GM23338 (cell line): ENCODE measurements around the gene FAM8A1. TPM values are rescaled to one million over a fixed set of nuclear protein-coding genes. Genes with fewer than 3 reads are reported as not detected.

ENCODE experiments used
- ATAC-seq: fragments of 200-7000 bp; cut with Tn5 transposase; 3 replicates; pipeline ENCODE4 v1.9.1; 2020
- DNase-seq: peaks from one replicate; pipeline ENCODE4 v3.0.0-alpha.2; 2015; ENCODE audit warnings: low spot score
- H2AFZ ChIP-seq: fragments of 200-600 bp; sonication (generic); 2 replicates; pipeline ENCODE4 v1.8.0; 2016; ENCODE audit warnings: antibody characterized with exemption, mild to moderate bottlenecking, moderate library complexity
- H3F3A ChIP-seq: fragments of 200-600 bp; sonication (generic); replicated peaks from 2 replicates; pipeline ENCODE4 v1.8.0; 2017; ENCODE audit warnings: antibody characterized with exemption, mixed run types, low read depth
- H3K27ac ChIP-seq: fragments of 200-600 bp; sonication (generic); 2 replicates; pipeline ENCODE4 v1.6.1; 2016; ENCODE audit warnings: low read depth
- H3K27me3 ChIP-seq: fragments of 200-600 bp; sonication (generic); 2 replicates; pipeline ENCODE4 v1.8.0; 2016; ENCODE audit warnings: mild to moderate bottlenecking, mixed run types, moderate library complexity; ENCODE audit not compliant: insufficient read depth
- H3K36me3 ChIP-seq: fragments of 200-600 bp; sonication (generic); 2 replicates; pipeline ENCODE4 v1.8.0; 2016; ENCODE audit warnings: mild to moderate bottlenecking; ENCODE audit not compliant: insufficient read depth
- H3K4me1 ChIP-seq: fragments of 200-600 bp; sonication (generic); 2 replicates; pipeline ENCODE4 v1.8.0; 2016; ENCODE audit warnings: mild to moderate bottlenecking, moderate library complexity; ENCODE audit not compliant: insufficient read depth
- H3K4me2 ChIP-seq: fragments of 200-600 bp; sonication (generic); 2 replicates; pipeline ENCODE4 v1.7.1; 2017; ENCODE audit warnings: mixed run types
- H3K4me3 ChIP-seq: fragments of 200-600 bp; sonication (generic); 2 replicates; pipeline ENCODE4 v1.6.1; 2016; ENCODE audit warnings: mixed run types
- H3K79me2 ChIP-seq: fragments of 200-600 bp; sonication (generic); replicated peaks from 2 replicates; pipeline ENCODE4 v1.8.0; 2017; ENCODE audit warnings: mild to moderate bottlenecking; ENCODE audit not compliant: insufficient read depth
- H3K9me2 ChIP-seq: fragments of 200-600 bp; sonication (generic); 2 replicates; pipeline ENCODE4 v1.8.0; 2017; ENCODE audit not compliant: insufficient read depth
- H4K20me1 ChIP-seq: fragments of 200-600 bp; sonication (generic); replicated peaks from 2 replicates; pipeline ENCODE4 v1.8.0; 2017; ENCODE audit warnings: mild to moderate bottlenecking; ENCODE audit not compliant: insufficient read depth
- H3K27ac Mint-ChIP-seq: 2 replicates; pipeline ENCODE4 v1.8.0; 2020; ENCODE audit warnings: inconsistent platforms, mild to moderate bottlenecking, moderate library complexity, mixed read lengths
- H3K27me3 Mint-ChIP-seq: 3 replicates; pipeline ENCODE4 v1.8.0; 2022; ENCODE audit warnings: low read depth, mild to moderate bottlenecking, moderate library complexity, mixed read lengths, inconsistent platforms; ENCODE audit not compliant: insufficient read depth, poor library complexity
- H3K36me3 Mint-ChIP-seq: 3 replicates; pipeline ENCODE4 v1.8.0; 2021; ENCODE audit warnings: low read depth, mild to moderate bottlenecking, inconsistent platforms, moderate library complexity, mixed read lengths
- H3K4me1 Mint-ChIP-seq: 3 replicates; pipeline ENCODE4 v1.8.0; 2020; ENCODE audit warnings: mild to moderate bottlenecking, inconsistent platforms, mixed read lengths
- H3K4me3 Mint-ChIP-seq: 3 replicates; pipeline ENCODE4 v1.8.0; 2021; ENCODE audit warnings: moderate library complexity, mild to moderate bottlenecking, inconsistent platforms, mixed read lengths
- H3K9me3 Mint-ChIP-seq: 3 replicates; pipeline ENCODE4 v1.8.0; 2020; ENCODE audit warnings: moderate library complexity, mild to moderate bottlenecking, inconsistent platforms, mixed read lengths
- CREB1 ChIP-seq: fragments of 250-450 bp; sonication (Bioruptor Pico); IDR thresholded peaks from 2 replicates; pipeline ENCODE4 v1.5.0; 2020; ENCODE audit warnings: low read depth, mild to moderate bottlenecking, moderate library complexity
- EZH2 ChIP-seq: fragments of 200-600 bp; sonication (generic); IDR thresholded peaks from one replicate; pipeline ENCODE4 v1.8.0; 2017; ENCODE audit warnings: antibody characterized with exemption, mild to moderate bottlenecking, low read depth; ENCODE audit not compliant: unreplicated experiment
- NANOG ChIP-seq: IDR thresholded peaks from 2 replicates; pipeline ENCODE4 v1.6.1; 2016; ENCODE audit warnings: antibody characterized with exemption, borderline replicate concordance
- STAT1 ChIP-seq: IDR thresholded peaks from one replicate; pipeline ENCODE4 v1.6.1; 2016; ENCODE audit warnings: antibody characterized with exemption; ENCODE audit not compliant: unreplicated experiment
- ZNF331 ChIP-seq: fragments of 250-450 bp; sonication (Bioruptor Pico); IDR thresholded peaks from 2 replicates; pipeline ENCODE4 v1.5.0; 2020; ENCODE audit warnings: low read depth, mild to moderate bottlenecking, moderate library complexity
- polyA plus RNA-seq: library from polyadenylated mRNA; unstranded; fragments of >200 nt; fragmentation: Nextera tagmentation; extraction: Ambion mirVana; gene quantifications from 2 replicates; pipeline ENCODE4 v1.2.1, GENCODE V29; 2016
- total RNA-seq: library from RNA; depleted of rRNA; stranded (reverse); fragments of >200 nt; shearing (Covaris generic); gene quantifications from 2 replicates; pipeline ENCODE4 v1.2.3, GENCODE V29; 2014
- TF ChIP-seq, protein P1 (sequence below): IDR thresholded peaks from 2 replicates; pipeline ENCODE4 v1.6.1; 2016; ENCODE audit warnings: antibody characterized with exemption
- TF ChIP-seq, protein P2 (sequence below): IDR thresholded peaks from one replicate; pipeline ENCODE4 v1.6.1; 2018; ENCODE audit warnings: antibody characterized with exemption; ENCODE audit not compliant: unreplicated experiment
- TF ChIP-seq, protein P3 (sequence below): fragments of 250-450 bp; sonication (Bioruptor Pico); IDR thresholded peaks from 2 replicates; pipeline ENCODE4 v1.5.0; 2020; ENCODE audit warnings: mild to moderate bottlenecking, moderate library complexity

The FAM8A1 gene
- total and polyA plus RNA-seq, 2 experiments from 2014 or later, result 4.0 to 15.6 TPM

DNA sequence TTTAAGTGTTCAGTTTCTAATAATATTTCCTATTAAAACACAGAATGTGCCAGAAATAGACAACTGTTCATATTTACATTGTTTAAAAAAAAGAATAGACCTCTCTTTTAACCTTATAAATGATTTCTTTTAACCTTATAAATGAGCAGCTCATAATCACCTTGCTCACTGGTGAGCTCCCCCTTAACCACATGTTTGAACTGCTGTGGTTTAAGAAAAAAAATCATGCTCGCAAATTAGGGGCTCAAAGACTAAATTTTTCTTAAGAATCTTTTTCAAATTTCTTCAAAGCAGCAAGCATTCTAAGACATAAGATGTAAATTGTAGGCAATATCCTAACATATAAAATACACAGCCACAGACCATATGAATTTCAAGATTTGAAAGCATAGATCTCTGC lies 32.8 kb downstream of the FAM8A1 start:
- H3K9me2 ChIP-seq, result no peaks in the 10 kb centered on the region
- no peak overlapping the region for H2AFZ ChIP-seq
- peaks cover 76% of the 10 kb centered on the region for H3K79me2 ChIP-seq
- no peak for TF ChIP-seq ZNF331 (CRISPR knock-in tag)
- TF ChIP-seq, protein P1, sequence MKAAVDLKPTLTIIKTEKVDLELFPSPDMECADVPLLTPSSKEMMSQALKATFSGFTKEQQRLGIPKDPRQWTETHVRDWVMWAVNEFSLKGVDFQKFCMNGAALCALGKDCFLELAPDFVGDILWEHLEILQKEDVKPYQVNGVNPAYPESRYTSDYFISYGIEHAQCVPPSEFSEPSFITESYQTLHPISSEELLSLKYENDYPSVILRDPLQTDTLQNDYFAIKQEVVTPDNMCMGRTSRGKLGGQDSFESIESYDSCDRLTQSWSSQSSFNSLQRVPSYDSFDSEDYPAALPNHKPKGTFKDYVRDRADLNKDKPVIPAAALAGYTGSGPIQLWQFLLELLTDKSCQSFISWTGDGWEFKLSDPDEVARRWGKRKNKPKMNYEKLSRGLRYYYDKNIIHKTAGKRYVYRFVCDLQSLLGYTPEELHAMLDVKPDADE, result no peak
- Mint-ChIP-seq H3K9me3 (no peaks in the 10 kb centered on the region), H3K27me3 (peaks cover 3% of the 10 kb centered on the region), H3K27ac (no peak overlapping the region), H3K36me3 (peaks cover 86% of the 10 kb centered on the region), H3K4me1 (no peaks in the 10 kb centered on the region; the same call in 2 of the 3 replicates), H3K4me3 (no peak overlapping the region)
- ATAC-seq (no peak), DNase-seq (no peak)
- peaks cover 28% of the 10 kb centered on the region for H4K20me1 ChIP-seq
- H3K36me3 ChIP-seq, result peaks cover 65% of the 10 kb centered on the region
- no peaks in the 10 kb centered on the region for H3K4me1 ChIP-seq
- H3F3A ChIP-seq, result no peaks in the 10 kb centered on the region; the same call in 1 of the 2 replicates
- H3K4me2 ChIP-seq, result no peak overlapping the region
- H3K4me3 ChIP-seq, result no peak overlapping the region
- H3K27me3 ChIP-seq, result no peaks in the 10 kb centered on the region
- H3K27ac ChIP-seq, result peak overlapping the region; percentile 33; the same call in 1 of the 2 replicates

DNA sequence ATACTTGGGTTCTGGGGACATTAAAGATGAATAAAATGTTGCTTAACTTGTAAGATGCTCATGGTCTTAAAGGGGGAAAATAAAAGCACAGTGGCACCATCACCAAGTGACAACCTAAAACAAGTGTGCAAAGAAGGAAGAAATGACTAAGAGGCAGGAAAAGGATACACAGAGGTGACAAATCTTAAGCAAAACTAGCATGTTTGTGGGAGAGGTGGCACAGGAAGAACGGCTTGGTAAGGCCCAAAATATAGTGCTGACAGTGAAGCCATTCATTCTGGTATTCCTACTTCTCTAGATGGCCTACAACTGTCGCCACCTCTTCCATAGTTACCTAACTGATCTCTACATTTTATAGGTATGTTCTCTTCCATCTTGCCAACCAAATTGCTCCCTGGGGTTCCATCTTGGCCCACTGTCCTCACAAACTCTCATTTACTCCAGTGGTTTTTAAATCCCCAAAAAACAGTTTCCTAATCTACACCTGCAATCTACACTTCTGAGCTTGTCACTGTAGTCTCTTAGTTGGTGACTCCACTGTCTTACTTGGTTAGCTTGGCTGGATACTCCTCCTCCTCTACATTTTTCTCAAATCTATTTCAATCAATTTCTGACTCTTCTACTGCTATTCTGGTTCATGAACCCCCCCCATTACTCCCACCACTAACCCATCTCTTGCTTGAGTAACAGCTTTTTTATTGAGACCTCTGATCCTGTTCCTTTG lies 33.5 kb downstream of the FAM8A1 start:
- Histone ChIP-seq H3K4me1 (no peaks in the 10 kb centered on the region), H3F3A (no peaks in the 10 kb centered on the region; the same call in 1 of the 2 replicates), H3K9me2 (no peaks in the 10 kb centered on the region), H3K79me2 (peaks cover 71% of the 10 kb centered on the region), H4K20me1 (peaks cover 28% of the 10 kb centered on the region), H3K4me2 (no peak overlapping the region), H3K4me3 (no peak overlapping the region), H3K36me3 (peaks cover 70% of the 10 kb centered on the region), H3K27ac (peak overlapping the region; percentile 33; the same call in 1 of the 2 replicates), H3K27me3 (no peaks in the 10 kb centered on the region), H2AFZ (no peak overlapping the region)
- Mint-ChIP-seq H3K36me3 (peaks cover 87% of the 10 kb centered on the region), H3K27ac (0 out of 2 replicates have a peak overlapping the region, but pooled peaks have one; percentile 9), H3K4me3 (no peak overlapping the region), H3K4me1 (no peaks in the 10 kb centered on the region; the same call in 2 of the 3 replicates), H3K27me3 (peaks cover 3% of the 10 kb centered on the region), H3K9me3 (no peaks in the 10 kb centered on the region)
- DNase-seq (no peak), ATAC-seq (no peak)
- TF ChIP-seq CREB1 (CRISPR knock-in tag) (no peak), NANOG (no peak), STAT1 (no peak), ZNF331 (CRISPR knock-in tag) (no peak), EZH2 (no peak)
- TF ChIP-seq, protein P2, sequence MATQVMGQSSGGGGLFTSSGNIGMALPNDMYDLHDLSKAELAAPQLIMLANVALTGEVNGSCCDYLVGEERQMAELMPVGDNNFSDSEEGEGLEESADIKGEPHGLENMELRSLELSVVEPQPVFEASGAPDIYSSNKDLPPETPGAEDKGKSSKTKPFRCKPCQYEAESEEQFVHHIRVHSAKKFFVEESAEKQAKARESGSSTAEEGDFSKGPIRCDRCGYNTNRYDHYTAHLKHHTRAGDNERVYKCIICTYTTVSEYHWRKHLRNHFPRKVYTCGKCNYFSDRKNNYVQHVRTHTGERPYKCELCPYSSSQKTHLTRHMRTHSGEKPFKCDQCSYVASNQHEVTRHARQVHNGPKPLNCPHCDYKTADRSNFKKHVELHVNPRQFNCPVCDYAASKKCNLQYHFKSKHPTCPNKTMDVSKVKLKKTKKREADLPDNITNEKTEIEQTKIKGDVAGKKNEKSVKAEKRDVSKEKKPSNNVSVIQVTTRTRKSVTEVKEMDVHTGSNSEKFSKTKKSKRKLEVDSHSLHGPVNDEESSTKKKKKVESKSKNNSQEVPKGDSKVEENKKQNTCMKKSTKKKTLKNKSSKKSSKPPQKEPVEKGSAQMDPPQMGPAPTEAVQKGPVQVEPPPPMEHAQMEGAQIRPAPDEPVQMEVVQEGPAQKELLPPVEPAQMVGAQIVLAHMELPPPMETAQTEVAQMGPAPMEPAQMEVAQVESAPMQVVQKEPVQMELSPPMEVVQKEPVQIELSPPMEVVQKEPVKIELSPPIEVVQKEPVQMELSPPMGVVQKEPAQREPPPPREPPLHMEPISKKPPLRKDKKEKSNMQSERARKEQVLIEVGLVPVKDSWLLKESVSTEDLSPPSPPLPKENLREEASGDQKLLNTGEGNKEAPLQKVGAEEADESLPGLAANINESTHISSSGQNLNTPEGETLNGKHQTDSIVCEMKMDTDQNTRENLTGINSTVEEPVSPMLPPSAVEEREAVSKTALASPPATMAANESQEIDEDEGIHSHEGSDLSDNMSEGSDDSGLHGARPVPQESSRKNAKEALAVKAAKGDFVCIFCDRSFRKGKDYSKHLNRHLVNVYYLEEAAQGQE, result no peak
- TF ChIP-seq, protein P1, result no peak
- TF ChIP-seq, protein P3, sequence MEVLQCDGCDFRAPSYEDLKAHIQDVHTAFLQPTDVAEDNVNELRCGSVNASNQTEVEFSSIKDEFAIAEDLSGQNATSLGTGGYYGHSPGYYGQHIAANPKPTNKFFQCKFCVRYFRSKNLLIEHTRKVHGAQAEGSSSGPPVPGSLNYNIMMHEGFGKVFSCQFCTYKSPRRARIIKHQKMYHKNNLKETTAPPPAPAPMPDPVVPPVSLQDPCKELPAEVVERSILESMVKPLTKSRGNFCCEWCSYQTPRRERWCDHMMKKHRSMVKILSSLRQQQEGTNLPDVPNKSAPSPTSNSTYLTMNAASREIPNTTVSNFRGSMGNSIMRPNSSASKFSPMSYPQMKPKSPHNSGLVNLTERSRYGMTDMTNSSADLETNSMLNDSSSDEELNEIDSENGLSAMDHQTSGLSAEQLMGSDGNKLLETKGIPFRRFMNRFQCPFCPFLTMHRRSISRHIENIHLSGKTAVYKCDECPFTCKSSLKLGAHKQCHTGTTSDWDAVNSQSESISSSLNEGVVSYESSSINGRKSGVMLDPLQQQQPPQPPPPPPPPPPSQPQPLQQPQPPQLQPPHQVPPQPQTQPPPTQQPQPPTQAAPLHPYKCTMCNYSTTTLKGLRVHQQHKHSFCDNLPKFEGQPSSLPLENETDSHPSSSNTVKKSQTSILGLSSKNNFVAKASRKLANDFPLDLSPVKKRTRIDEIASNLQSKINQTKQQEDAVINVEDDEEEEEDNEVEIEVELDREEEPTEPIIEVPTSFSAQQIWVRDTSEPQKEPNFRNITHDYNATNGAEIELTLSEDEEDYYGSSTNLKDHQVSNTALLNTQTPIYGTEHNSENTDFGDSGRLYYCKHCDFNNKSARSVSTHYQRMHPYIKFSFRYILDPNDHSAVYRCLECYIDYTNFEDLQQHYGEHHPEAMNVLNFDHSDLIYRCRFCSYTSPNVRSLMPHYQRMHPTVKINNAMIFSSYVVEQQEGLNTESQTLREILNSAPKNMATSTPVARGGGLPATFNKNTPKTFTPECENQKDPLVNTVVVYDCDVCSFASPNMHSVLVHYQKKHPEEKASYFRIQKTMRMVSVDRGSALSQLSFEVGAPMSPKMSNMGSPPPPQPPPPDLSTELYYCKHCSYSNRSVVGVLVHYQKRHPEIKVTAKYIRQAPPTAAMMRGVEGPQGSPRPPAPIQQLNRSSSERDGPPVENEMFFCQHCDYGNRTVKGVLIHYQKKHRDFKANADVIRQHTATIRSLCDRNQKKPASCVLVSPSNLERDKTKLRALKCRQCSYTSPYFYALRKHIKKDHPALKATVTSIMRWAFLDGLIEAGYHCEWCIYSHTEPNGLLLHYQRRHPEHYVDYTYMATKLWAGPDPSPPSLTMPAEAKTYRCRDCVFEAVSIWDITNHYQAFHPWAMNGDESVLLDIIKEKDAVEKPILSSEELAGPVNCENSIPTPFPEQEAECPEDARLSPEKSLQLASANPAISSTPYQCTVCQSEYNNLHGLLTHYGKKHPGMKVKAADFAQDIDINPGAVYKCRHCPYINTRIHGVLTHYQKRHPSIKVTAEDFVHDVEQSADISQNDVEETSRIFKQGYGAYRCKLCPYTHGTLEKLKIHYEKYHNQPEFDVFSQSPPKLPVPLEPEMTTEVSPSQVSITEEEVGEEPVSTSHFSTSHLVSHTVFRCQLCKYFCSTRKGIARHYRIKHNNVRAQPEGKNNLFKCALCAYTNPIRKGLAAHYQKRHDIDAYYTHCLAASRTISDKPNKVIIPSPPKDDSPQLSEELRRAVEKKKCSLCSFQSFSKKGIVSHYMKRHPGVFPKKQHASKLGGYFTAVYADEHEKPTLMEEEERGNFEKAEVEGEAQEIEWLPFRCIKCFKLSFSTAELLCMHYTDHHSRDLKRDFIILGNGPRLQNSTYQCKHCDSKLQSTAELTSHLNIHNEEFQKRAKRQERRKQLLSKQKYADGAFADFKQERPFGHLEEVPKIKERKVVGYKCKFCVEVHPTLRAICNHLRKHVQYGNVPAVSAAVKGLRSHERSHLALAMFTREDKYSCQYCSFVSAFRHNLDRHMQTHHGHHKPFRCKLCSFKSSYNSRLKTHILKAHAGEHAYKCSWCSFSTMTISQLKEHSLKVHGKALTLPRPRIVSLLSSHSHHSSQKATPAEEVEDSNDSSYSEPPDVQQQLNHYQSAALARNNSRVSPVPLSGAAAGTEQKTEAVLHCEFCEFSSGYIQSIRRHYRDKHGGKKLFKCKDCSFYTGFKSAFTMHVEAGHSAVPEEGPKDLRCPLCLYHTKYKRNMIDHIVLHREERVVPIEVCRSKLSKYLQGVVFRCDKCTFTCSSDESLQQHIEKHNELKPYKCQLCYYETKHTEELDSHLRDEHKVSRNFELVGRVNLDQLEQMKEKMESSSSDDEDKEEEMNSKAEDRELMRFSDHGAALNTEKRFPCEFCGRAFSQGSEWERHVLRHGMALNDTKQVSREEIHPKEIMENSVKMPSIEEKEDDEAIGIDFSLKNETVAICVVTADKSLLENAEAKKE (CRISPR knock-in tag), result no peak
